Mucosa of stomach (tissue), 1 donor: ENCODE results near the gene CACNG4.

Experiments used
- H3K27me3 ChIP-seq: one replicate; pipeline ENCODE4 v1.7.0; 2013; ENCODE audit warnings: mild to moderate bottlenecking, low read length; ENCODE audit not compliant: control insufficient read depth, insufficient read depth
- H3K36me3 ChIP-seq: one replicate; pipeline ENCODE4 v1.7.0; 2013; ENCODE audit warnings: low read length; ENCODE audit not compliant: control insufficient read depth, insufficient read depth
- H3K4me1 ChIP-seq: one replicate; pipeline ENCODE4 v1.7.0; 2013; ENCODE audit warnings: mild to moderate bottlenecking, low read length; ENCODE audit not compliant: control insufficient read depth, insufficient read depth
- H3K4me3 ChIP-seq: one replicate; pipeline ENCODE4 v1.7.0; 2013; ENCODE audit warnings: low read length
- H3K9ac ChIP-seq: one replicate; pipeline ENCODE4 v1.7.0; 2013; ENCODE audit warnings: mild to moderate bottlenecking, low read length, moderate library complexity
- H3K9me3 ChIP-seq: one replicate; pipeline ENCODE4 v1.7.0; 2013; ENCODE audit warnings: mild to moderate bottlenecking, low read length, moderate library complexity; ENCODE audit not compliant: control insufficient read depth
- donor health status: Pancreatic carcinoma.

The CACNG4 gene

GRCh38 chr17:67017910-67018309 lies 53.4 kb downstream of the CACNG4 start:
- Histone ChIP-seq H3K4me3 (no peak overlapping the region), H3K9ac (no peak overlapping the region), H3K4me1 (peaks cover 21% of the 10 kb centered on the region), H3K36me3 (no peaks in the 10 kb centered on the region), H3K9me3 (no peaks in the 10 kb centered on the region), H3K27me3 (no peaks in the 10 kb centered on the region)

- Histone ChIP-seq H3K27me3 (no peaks in the 10 kb centered on the region), H3K36me3 (no peaks in the 10 kb centered on the region), H3K9ac (no peak overlapping the region), H3K4me3 (no peak overlapping the region), H3K4me1 (peaks cover 21% of the 10 kb centered on the region), H3K9me3 (no peaks in the 10 kb centered on the region)
Observed at GRCh38 chr17:67018471-67019434, 54.2 kb downstream of the CACNG4 start.

- Histone ChIP-seq H3K4me3 (no peak overlapping the region), H3K27me3 (no peaks in the 10 kb centered on the region), H3K36me3 (no peaks in the 10 kb centered on the region), H3K9me3 (no peaks in the 10 kb centered on the region), H3K4me1 (peaks cover 25% of the 10 kb centered on the region), H3K9ac (no peak overlapping the region)
Observed at GRCh38 chr17:67019809-67020208, 55.3 kb downstream of the CACNG4 start.

GRCh38 chr17:67020293-67020766 lies 55.8 kb downstream of the CACNG4 start:
- H3K36me3 ChIP-seq = no peaks in the 10 kb centered on the region
- no peaks in the 10 kb centered on the region for H3K27me3 ChIP-seq
- H3K9me3 ChIP-seq = no peaks in the 10 kb centered on the region
- no peak overlapping the region for H3K9ac ChIP-seq
- H3K4me3 ChIP-seq = no peak overlapping the region
- H3K4me1 ChIP-seq = peaks cover 31% of the 10 kb centered on the region

GRCh38 chr17:67021196-67021595 lies 56.7 kb downstream of the CACNG4 start:
- Histone ChIP-seq H3K4me3 (no peak overlapping the region), H3K27me3 (no peaks in the 10 kb centered on the region), H3K4me1 (peaks cover 39% of the 10 kb centered on the region), H3K36me3 (no peaks in the 10 kb centered on the region), H3K9me3 (no peaks in the 10 kb centered on the region), H3K9ac (no peak overlapping the region)

- Histone ChIP-seq H3K4me1 (peaks cover 46% of the 10 kb centered on the region), H3K9ac (no peak overlapping the region), H3K4me3 (no peak overlapping the region), H3K36me3 (no peaks in the 10 kb centered on the region), H3K9me3 (no peaks in the 10 kb centered on the region), H3K27me3 (no peaks in the 10 kb centered on the region)
Observed at GRCh38 chr17:67021743-67022450, 57.4 kb downstream of the CACNG4 start.

GRCh38 chr17:67022451-67022810 lies 57.9 kb downstream of the CACNG4 start:
- H3K9ac ChIP-seq = no peak overlapping the region
- no peaks in the 10 kb centered on the region for H3K27me3 ChIP-seq
- H3K4me1 ChIP-seq = peaks cover 52% of the 10 kb centered on the region
- H3K4me3 ChIP-seq = no peak overlapping the region
- H3K36me3 ChIP-seq = no peaks in the 10 kb centered on the region
- H3K9me3 ChIP-seq = no peaks in the 10 kb centered on the region

- no peak overlapping the region for H3K4me3 ChIP-seq
- H3K9ac ChIP-seq = no peak overlapping the region
- no peaks in the 10 kb centered on the region for H3K27me3 ChIP-seq
- peaks cover 35% of the 10 kb centered on the region for H3K4me1 ChIP-seq
- no peaks in the 10 kb centered on the region for H3K36me3 ChIP-seq
- H3K9me3 ChIP-seq = no peaks in the 10 kb centered on the region
Observed at GRCh38 chr17:67024736-67025135, 60.2 kb downstream of the CACNG4 start.

GRCh38 chr17:67025216-67025792 lies 60.8 kb downstream of the CACNG4 start:
- no peak overlapping the region for H3K4me3 ChIP-seq
- H3K4me1 ChIP-seq = peaks cover 31% of the 10 kb centered on the region
- H3K9ac ChIP-seq = no peak overlapping the region
- no peaks in the 10 kb centered on the region for H3K9me3 ChIP-seq
- no peaks in the 10 kb centered on the region for H3K27me3 ChIP-seq
- H3K36me3 ChIP-seq = no peaks in the 10 kb centered on the region

- H3K4me1 ChIP-seq = peaks cover 31% of the 10 kb centered on the region
Observed at GRCh38 chr17:67026341-67026740, 61.8 kb downstream of the CACNG4 start.

GRCh38 chr17:67027031-67027628 lies 62.6 kb downstream of the CACNG4 start:
- Histone ChIP-seq H3K27me3 (no peaks in the 10 kb centered on the region), H3K4me3 (no peak overlapping the region), H3K4me1 (peaks cover 31% of the 10 kb centered on the region), H3K9me3 (no peaks in the 10 kb centered on the region), H3K9ac (no peak overlapping the region), H3K36me3 (no peaks in the 10 kb centered on the region)

More at GRCh38 chr17:67026341-67026740, 61.8 kb downstream of the CACNG4 start:
- Histone ChIP-seq H3K9me3 (no peaks in the 10 kb centered on the region), H3K4me3 (no peak overlapping the region), H3K9ac (no peak overlapping the region), H3K27me3 (no peaks in the 10 kb centered on the region), H3K36me3 (no peaks in the 10 kb centered on the region)
